ENCODE results near the gene TDRD15.

DNA sequence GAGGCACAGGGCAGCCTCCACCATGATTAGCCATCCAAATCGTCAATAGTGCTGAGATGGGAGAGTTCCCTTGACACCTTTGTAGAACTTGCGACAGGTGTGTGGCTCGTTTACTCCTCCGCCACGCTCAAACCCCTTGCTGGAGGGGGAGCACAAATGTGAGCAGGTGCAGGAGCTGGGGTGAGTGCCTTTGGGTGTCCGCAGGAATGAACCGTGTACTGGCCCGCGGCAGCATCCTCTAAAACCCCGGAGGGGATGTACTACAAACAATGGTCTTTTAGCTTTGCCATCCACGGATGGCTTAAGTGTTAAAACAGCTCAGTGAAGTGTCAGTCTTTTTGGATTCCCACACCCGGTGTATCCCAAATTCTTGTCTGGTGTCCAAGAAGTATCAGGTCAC lies 21.4 kb upstream of the TDRD15 start:
- TF ChIP-seq POLR2A (IDR thresholded peaks at IDR 0.05): no peak
- TF ChIP-seq, protein P1, sequence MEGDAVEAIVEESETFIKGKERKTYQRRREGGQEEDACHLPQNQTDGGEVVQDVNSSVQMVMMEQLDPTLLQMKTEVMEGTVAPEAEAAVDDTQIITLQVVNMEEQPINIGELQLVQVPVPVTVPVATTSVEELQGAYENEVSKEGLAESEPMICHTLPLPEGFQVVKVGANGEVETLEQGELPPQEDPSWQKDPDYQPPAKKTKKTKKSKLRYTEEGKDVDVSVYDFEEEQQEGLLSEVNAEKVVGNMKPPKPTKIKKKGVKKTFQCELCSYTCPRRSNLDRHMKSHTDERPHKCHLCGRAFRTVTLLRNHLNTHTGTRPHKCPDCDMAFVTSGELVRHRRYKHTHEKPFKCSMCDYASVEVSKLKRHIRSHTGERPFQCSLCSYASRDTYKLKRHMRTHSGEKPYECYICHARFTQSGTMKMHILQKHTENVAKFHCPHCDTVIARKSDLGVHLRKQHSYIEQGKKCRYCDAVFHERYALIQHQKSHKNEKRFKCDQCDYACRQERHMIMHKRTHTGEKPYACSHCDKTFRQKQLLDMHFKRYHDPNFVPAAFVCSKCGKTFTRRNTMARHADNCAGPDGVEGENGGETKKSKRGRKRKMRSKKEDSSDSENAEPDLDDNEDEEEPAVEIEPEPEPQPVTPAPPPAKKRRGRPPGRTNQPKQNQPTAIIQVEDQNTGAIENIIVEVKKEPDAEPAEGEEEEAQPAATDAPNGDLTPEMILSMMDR (IDR thresholded peaks at IDR 0.05): no peak

Data from sigmoid colon (tissue), 3 donors.